ENCODE results near the gene CDS1. TPM values are rescaled to one million over a fixed set of nuclear protein-coding genes. Genes with fewer than 3 reads are reported as not detected.

Gene CDS1
- total and polyA plus RNA-seq, 10 of the 15 experiments (the other 5 are each of a cell fraction or from before 2014, with no cell fraction given), result 0.03 TPM; not detected in 8

- intact Hi-C loops (cut with micrococcal nuclease; ENCODE audit: unreplicated experiment) (no loop called here), in situ Hi-C loops (cut with MboI) (no loop called here)
- DNase-seq (ENCODE audit: low read depth, low spot score) (no peak), FAIRE-seq (no peak), ATAC-seq (no peak)
- RAD21 ChIA-PET (ENCODE audit: unreplicated experiment), result no interaction called here
- Histone ChIP-seq H3K9ac (ENCODE audit: control insufficient read depth, insufficient read depth, low read length) (no peak overlapping the region), H3K4me3 (no peak overlapping the region), H3K27ac (ENCODE audit: control insufficient read depth, insufficient read depth) (no peak overlapping the region), H3K9me3 (replicated peaks; ENCODE audit: control insufficient read depth, insufficient read depth, low read length) (no peaks in the 10 kb centered on the region), H3K27me3 (replicated peaks in 1 of 2; ENCODE audit: control insufficient read depth in 2 of 2, insufficient read depth in 2 of 2, low read length in 1 of 2) (no peaks in the 10 kb centered on the region), H2AFZ (ENCODE audit: control insufficient read depth, low read depth, low read length) (no peak overlapping the region), H3K79me2 (ENCODE audit: control insufficient read depth, insufficient read depth, low read length) (no peaks in the 10 kb centered on the region), H3K36me3 (ENCODE audit: control insufficient read depth in 2 of 2, insufficient read depth in 2 of 2, low read length in 1 of 2) (no peaks in the 10 kb centered on the region), H3K4me1 (ENCODE audit: control insufficient read depth, insufficient read depth, low read length) (no peaks in the 10 kb centered on the region), H3K4me2 (ENCODE audit: control insufficient read depth, insufficient read depth) (no peak overlapping the region), H4K20me1 (ENCODE audit: control insufficient read depth, insufficient read depth) (no peaks in the 10 kb centered on the region)
- 0% methylated on average over 1 of the region's 1 CpG for WGBS (ENCODE audit: insufficient coverage, insufficient replicate concordance, low lambda C conversion rate, missing lambda C conversion rate)
- BruUV-seq (replicated peaks), result no TSS peak
- CTCF ChIA-PET, result no interaction called here
- SMC1A ChIA-PET (ENCODE audit: uncharacterized antibody, unreplicated experiment), result no interaction called here
- POLR2A ChIA-PET, result no interaction called here
- no peak for TF ChIP-seq BCL3 (IDR thresholded peaks at IDR 0.05; ENCODE audit: borderline replicate concordance, insufficient read depth, low read depth, low read length, poor library complexity, severe bottlenecking)
- no peak for TF ChIP-seq ASH2L (IDR thresholded peaks at IDR 0.05; ENCODE audit: borderline replicate concordance, low read depth)
- TF ChIP-seq ZNF687 (IDR thresholded peaks at IDR 0.05), result no peak
- TF ChIP-seq ZNF217 (IDR thresholded peaks at IDR 0.05), result no peak
- TF ChIP-seq SIN3A (IDR thresholded peaks at IDR 0.05; ENCODE audit: low read depth, low read length), result no peak
- TF ChIP-seq ZNF592 (IDR thresholded peaks at IDR 0.05), result no peak
- no peak for TF ChIP-seq KAT2A (conservative IDR thresholded peaks at IDR 0.05; ENCODE audit: control insufficient read depth, low read depth, low read length)
- TF ChIP-seq MEF2B (IDR thresholded peaks at IDR 0.05; ENCODE audit: partially characterized antibody, poor library complexity, severe bottlenecking), result no peak
- TF ChIP-seq NKRF (conservative IDR thresholded peaks at IDR 0.05), result no peak
Measured at GRCh38 chr4:84639145-84639544, 56.2 kb downstream of the CDS1 start.
